SK-MEL-5 (cell line): ENCODE measurements around the gene B3GAT2. TPM values are rescaled to one million over a fixed set of nuclear protein-coding genes. Genes with fewer than 3 reads are reported as not detected.

Experiments
- DNase-seq: peaks from one replicate; pipeline ENCODE4 v3.0.0-alpha.2; 2016; ENCODE audit warnings: low read depth, low spot score
- in situ Hi-C: cut with HindIII; loops from 2 replicates; pipeline ENCODE4 v1.10.0; 2016; ENCODE audit warnings: low sequenced_read_pairs, high pct_unique_total_duplicates, low pct_unique_long_range_greater_than_20kb
- total RNA-seq: library from RNA; depleted of rRNA; stranded (reverse); fragments of >200 nt; shearing (Covaris generic); gene quantifications from 2 replicates; pipeline ENCODE4 v1.2.3, GENCODE V29; 2014

The B3GAT2 gene
- total RNA-seq, 1 experiment from 2014 or later, result not detected

DNA sequence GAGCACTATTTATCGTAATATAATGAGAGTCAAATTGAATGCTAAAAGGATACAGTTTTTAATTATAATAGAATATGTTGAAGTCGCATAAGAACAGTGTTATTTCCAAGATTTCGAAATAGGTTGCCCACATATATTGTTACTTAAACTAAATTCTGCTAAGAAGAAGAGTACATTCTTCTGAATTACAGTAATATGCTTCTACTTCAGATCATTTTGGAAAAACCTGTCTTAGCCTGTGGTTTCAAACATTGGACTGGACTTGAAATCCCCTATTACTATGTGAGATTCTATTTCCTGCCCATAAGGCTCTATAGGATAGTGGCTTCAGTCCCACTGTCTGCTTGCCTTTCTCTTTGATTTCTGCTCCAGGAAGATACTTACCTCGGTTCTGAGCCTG lies 137.2 kb downstream of the B3GAT2 start:
- no peak for DNase-seq
- in situ Hi-C loops, result no loop called here

DNA sequence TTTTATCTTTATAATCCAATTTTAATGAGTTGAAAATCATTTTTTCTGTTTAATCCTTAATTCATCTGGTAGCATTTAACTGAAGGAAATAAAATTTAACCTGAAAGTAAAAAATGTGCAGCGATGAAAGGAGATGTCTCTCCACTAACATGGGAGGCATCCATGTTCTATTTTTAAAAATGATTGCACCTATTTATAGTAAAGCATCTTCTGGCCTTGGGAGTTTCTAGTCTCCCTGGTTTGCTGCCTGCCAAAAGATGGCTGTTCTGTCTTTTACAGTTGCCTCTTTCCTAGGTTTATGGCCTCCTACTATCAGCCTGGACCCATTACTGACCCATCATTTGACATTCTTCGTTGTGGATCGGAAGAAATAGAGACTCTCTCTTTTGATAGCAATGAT lies 143.0 kb downstream of the B3GAT2 start:
- no peak for DNase-seq
- in situ Hi-C loops, result no loop called here

DNA sequence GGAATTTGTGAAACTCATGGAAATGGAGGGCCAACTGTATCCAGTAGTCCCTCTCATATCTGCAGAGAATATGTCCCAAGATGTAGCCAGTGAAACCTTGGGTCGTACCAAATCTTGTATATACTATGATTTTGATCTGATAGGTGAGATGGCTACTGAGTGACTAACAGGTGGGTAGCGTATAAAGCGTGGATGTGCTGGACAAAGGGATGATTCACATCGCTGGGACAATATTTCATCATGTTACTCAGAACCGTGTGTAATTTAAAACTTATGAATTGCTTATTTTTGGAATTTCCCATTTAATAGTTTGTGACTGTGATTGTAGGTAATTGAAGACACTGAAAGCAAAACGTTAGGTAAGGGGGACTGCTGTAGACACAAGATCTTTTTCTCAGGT lies 145.1 kb downstream of the B3GAT2 start:
- DNase-seq, result no peak
- in situ Hi-C loops, result no loop called here
